LoVo (cell line): ENCODE results near the gene TMEM109.

Experiments used
- DNase-seq: peaks from one replicate; pipeline ENCODE4 v3.0.0-alpha.2; 2016; ENCODE audit warnings: low spot score

Gene TMEM109

DNA sequence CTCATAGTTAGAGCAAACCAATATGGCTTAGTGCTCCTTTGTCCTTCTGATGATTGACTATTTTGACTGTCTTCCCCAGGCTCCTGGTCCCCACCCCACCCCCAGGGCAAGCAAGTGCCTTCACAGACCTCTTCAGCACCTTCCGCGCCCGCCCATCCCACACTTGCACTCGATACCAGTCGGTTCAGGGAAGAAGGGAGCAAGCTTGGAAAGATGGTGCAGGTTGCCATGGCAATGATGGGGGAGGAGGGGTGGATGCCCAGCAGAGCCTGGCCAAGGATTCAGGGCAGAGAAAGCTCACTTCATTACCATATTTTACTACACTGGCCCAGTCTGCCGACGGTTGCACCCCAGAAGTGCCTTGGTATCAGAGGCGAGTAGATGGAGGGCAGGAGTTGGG is 12.5 kb downstream of the TMEM109 start:
- DNase-seq = no peak

DNA sequence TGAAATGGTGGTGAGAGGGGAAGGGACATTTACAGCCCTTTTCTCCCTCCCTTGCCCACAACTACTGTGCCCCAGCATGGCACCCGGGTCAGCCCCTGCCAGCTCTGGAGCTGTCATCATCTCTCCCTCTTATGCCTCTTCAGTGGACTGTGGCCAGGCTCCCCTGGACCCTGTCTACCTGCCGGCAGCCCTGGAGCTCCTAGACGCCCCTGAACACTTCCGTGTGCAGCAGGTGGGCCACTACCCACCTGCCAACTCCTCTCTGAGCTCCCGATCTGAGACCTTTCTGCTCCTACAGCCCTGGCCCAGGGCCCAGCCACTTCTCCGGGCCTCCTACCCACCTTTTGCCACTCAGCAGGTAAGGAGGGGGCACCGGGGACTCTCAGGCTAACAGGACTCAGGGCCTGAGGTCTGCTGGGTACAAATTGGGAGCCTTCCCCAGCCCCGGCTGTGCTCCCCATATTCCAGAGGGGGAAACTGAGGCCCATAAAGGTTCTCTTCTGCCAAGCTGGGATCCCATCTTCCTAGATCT is 13.2 kb downstream of the TMEM109 start:
- DNase-seq = no peak

DNA sequence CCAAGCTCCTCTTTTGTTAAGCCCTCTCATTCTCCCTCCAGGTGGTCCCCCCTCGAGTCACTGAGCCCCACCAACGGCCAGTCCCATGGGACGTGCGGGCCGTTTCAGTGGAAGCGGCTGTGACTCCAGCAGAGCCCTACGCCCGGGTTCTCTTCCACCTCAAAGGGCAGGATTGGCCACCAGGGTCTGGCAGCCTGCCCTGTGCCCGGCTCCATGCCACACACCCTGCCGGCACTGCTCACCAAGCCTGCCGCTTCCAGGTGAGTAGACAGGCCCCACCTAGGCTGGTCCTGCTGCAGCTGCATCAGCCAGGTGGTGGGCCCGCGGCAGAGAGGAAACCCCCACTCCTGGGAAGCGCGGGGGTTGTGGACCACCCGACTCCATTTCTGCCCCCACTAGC is 13.6 kb downstream of the TMEM109 start:
- DNase-seq = no peak

GRCh38 chr11:60928563-60929001 is 14.6 kb downstream of the TMEM109 start:
- DNase-seq = no peak

- no peak for DNase-seq
Measured at GRCh38 chr11:60929764-60930163, 15.8 kb downstream of the TMEM109 start.

DNA sequence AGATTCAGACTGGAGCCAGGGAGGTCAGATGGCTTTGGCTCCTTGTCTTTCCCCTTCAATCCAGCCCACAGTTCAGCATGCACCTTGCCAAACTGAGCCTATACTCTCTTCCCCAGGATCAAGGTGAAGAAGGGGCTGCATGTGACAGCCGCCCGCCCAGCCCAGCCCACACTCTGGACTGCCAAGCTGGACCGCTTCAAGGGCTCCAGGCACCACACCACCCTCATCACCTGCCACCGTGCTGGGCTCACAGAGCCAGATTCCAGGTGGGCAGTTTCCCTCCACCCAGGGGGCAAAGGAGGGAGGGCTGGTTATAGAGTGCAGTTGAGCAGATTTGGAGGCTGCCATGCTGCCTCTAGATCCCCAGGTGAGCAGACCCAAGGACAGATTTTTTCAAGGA is 16.4 kb downstream of the TMEM109 start:
- DNase-seq = no peak

- DNase-seq = no peak
Measured at GRCh38 chr11:60931917-60932316, 18.0 kb downstream of the TMEM109 start.

- no peak for DNase-seq
Measured at GRCh38 chr11:60932605-60933356, 18.8 kb downstream of the TMEM109 start.

DNA sequence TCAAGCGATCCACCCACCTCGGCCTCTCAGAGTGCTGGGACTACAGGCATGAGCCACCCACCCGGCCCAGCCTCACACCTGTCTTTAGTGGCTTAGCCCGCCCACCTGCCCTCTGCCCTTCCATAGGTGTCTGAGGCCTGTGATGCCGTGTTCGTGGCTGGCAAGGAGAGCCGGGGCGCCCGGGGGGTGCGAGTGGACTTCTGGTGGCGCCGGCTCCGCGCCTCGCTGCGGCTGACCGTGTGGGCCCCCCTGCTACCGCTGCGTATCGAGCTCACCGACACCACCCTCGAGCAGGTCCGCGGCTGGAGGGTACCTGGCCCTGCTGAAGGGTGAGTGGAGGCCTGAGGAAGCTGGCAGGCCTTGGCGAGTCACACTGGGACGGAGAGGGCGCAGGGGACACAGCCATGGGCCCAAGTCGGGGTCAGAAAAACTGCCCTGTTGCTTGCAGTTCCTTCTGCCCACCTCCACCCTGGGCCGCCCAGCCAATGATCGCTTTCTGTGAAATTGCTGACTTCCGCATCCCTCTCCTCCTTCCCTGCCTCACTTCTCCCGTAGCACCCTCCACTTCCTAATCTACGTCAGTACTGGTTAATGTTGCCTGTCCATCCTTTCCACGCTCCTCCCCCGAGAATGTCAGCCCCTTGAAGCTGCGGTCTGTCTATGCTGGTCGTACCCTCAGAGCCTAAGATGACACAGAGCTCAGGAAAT is 19.6 kb downstream of the TMEM109 start:
- DNase-seq = no peak

- no peak for DNase-seq
Measured at GRCh38 chr11:60934124-60934789, 20.3 kb downstream of the TMEM109 start.

GRCh38 chr11:60934790-60935605 is 21.0 kb downstream of the TMEM109 start:
- no peak for DNase-seq

GRCh38 chr11:60935676-60936442 is 21.9 kb downstream of the TMEM109 start:
- no peak for DNase-seq

GRCh38 chr11:60936467-60937143 is 22.6 kb downstream of the TMEM109 start:
- no peak for DNase-seq

DNA sequence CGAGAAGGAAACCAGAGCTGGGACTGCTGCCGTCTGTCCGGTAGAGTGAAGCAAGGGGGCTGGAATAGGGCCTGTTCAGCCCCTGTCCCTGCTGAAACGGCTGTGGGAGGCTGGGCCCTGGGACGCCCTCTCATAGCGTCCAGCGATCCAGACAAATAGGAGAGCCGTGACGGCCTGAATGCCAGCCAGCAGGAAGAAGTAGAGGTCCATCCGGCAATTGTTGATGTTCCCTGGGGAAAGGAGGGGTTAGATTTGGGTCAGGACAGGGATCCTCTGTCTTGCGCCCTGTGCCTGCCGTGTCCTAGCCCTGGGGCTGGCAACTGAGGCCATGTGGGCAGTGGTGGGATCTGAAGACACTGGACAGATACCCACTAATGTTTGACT is 23.2 kb downstream of the TMEM109 start:
- DNase-seq = no peak

DNA sequence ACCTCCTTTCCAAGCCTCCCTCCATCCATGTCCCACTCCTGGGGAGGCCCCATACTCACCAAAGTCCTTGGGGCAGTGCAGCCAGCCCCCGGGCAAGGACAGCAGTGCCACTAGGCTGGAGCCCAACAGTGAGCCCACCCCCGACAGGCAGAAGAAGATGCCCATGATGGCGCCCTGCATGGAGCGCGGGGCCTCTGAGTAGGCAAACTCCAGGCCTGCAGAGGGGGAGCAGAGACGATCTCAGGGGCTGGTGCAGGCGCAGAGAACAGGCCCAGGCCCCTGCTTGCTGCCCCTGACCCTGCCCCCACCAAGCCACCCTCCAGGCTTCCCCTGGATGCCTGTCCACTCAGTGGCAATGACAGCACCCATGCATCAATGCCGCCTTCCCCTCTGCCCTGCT is 23.9 kb downstream of the TMEM109 start:
- DNase-seq = no peak

DNA sequence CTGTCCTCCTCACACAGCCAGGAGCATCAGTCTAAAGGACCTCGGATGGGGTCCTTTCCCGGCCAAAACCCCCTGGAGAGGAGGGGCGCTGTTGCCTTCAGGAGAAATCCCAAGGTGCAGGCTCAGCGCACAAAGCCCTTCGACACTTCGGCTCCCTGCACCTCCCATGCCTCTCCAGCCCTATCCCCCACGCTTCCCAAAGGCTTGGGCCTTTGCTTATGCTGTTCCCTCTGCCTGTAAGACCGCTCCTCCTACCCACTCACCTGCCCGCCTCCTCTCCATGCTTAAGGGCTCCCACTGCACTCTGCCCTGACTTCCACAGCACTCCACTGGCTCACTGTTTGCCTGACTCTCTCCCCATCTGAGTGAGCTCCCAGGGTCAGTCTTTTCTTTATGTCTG is 24.5 kb downstream of the TMEM109 start:
- no peak for DNase-seq

- DNase-seq = no peak
Measured at GRCh38 chr11:60939301-60939700, 25.3 kb downstream of the TMEM109 start.

GRCh38 chr11:60939855-60940254 is 25.9 kb downstream of the TMEM109 start:
- DNase-seq = no peak

DNA sequence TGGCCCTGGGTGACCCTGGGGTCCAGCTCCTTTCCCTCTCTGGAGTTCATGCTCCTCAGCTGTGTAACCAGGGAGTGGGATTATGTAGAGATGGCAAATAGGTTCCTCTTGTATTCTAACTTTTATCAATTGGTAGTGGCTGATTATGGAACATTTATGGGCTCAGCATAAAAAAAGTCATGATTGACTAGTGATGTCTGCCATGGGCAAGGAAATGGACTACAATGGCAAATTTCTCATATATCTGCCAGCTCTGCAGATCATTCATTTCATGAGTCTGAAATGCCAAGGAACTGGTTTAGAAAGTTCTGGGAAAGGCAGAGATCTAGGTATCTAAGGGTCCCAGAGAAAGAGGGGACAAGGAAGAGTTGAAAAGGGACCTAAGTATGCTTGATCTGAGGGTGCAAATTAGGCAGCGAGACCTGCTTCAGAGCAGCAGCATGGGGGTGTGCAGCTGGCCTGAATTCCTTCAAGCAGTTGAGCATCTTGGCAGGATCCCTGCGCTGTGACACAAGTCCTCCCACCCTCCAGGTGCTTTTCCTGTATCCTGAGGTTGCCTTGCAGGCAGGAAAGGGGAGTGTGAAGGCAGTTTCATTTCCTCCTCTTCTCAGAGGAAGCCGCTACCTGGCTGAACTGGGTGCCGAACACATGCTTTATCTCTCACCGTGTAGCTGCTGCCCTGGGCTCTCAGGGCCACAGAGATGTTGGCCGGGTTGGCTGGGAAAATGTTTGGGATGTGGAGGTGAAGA is 27.6 kb downstream of the TMEM109 start:
- no peak for DNase-seq

DNA sequence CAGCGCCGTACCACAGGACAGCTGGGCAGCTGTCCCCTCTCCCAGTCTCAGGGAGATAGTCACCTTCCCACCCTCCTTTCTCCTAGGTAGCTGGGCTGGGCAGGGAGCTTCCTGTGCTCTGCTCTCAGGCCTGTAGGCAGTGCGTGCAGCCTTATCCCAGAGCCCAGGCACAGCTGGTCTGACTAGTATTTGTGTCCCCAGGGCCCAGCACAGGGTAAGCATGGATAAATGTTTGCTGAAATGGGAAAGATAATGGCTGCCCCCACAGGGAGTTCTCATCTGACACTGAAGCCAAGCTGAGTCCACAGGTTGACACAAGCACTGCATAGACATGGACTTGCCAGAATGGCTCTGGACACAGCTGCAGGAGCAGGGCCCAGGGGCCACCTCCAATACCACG is 28.3 kb downstream of the TMEM109 start:
- DNase-seq = no peak
